K562 (cell line): Measurements from ENCODE around the gene ZNF12. TPM values are rescaled to one million over a fixed set of nuclear protein-coding genes. Genes with fewer than 3 reads are reported as not detected.

Source experiments
- ATAC-seq: fragments of 200-7000 bp; cut with Tn5 transposase; 3 replicates; pipeline ENCODE4 v1.9.1; 2020; ENCODE audit warnings: moderate library complexity
- BruUV-seq: library from RNA; stranded (reverse); fragments of 400-500 nt; replicated peaks from 2 replicates; lab custom pipeline; 2021; lab: Mats Ljungman, UMichigan
- CTCF ChIA-PET: fragments of 300-600 bp; formaldehyde crosslinking; extraction: SDS; loops from one replicate; lab custom pipeline; 2021; ENCODE audit warnings: low intra/inter-chr PET ratio; lab: Yijun Ruan, JAX
- POLR2A ChIA-PET: fragments of 300-600, 350-650 bp; sonication (Branson Sonifier 250); formaldehyde crosslinking; extraction: SDS; loops from one replicate; lab custom pipeline; 2021; ENCODE audit warnings: antibody characterized with exemption, inconsistent platforms; lab: Yijun Ruan, JAX
- DNase-seq, 4 experiments: peaks; one replicate each; pipeline versions ENCODE4 v3.0.0 to v3.0.0-alpha.2; 2011 to 2018; ENCODE audit warnings: low spot score in 3 of 4, mixed read lengths in 3 of 4; ENCODE audit errors: extremely low read depth in 1 of 4
- FAIRE-seq: peaks from 2 replicates; lab custom pipeline; 2011; peaks lifted over from hg19 to GRCh38; lab: Jason Lieb, UNC
- H2AFZ ChIP-seq: 2 replicates; pipeline ENCODE4 v1.6.0; 2011; ENCODE audit warnings: low read depth, low read length, control low read depth, inconsistent platforms
- H3K27ac ChIP-seq: fragments of 200-600 bp; 3 replicates; pipeline ENCODE4 v1.8.0; 2011; ENCODE audit warnings: low read depth, mild to moderate bottlenecking, control low read depth, inconsistent platforms, low read length, moderate library complexity, mixed read lengths; ENCODE audit errors: extremely low read depth
- H3K27me3 ChIP-seq, 2 experiments: fragments of 300-600 bp in 1 of 2; 2 replicates in 1 of 2; 3 replicates in 1 of 2; pipeline versions ENCODE4 v1.6.0 to v1.8.0; 2011; ENCODE audit warnings: inconsistent platforms in 2 of 2, low read length in 2 of 2, mild to moderate bottlenecking in 1 of 2, mixed read lengths in 1 of 2, moderate library complexity in 1 of 2; ENCODE audit not compliant: control insufficient read depth in 2 of 2, insufficient read depth in 2 of 2
- H3K36me3 ChIP-seq: fragments of 300-600 bp; 3 replicates; pipeline ENCODE4 v1.8.0; 2011; ENCODE audit warnings: mild to moderate bottlenecking, low read length, inconsistent platforms; ENCODE audit not compliant: control insufficient read depth, insufficient read depth
- H3K4me1 ChIP-seq, 2 experiments: fragments of 200-600 bp in 1 of 2; replicated peaks in 1 of 2; 2 replicates in 1 of 2; 3 replicates in 1 of 2; pipeline versions ENCODE4 v1.5.1 to v1.8.0; 2011; ENCODE audit warnings: inconsistent platforms in 2 of 2, low read length in 2 of 2, mild to moderate bottlenecking in 1 of 2, mixed read lengths in 1 of 2, moderate library complexity in 1 of 2; ENCODE audit not compliant: control insufficient read depth in 2 of 2, insufficient read depth in 2 of 2
- H3K4me2 ChIP-seq: 2 replicates; pipeline ENCODE4 v1.6.1; 2011; ENCODE audit warnings: low read length, control low read depth, inconsistent platforms, mixed read lengths; ENCODE audit not compliant: insufficient read depth
- H3K4me3 ChIP-seq: fragments of 200-600 bp; sonication (generic), shearing (Covaris generic); 2 replicates; pipeline ENCODE4 v1.5.1; 2016; ENCODE audit warnings: control low read depth, inconsistent platforms
- H3K79me2 ChIP-seq: fragments of 200-600 bp; 3 replicates; pipeline ENCODE4 v1.8.0; 2011; ENCODE audit warnings: low read length, inconsistent platforms; ENCODE audit not compliant: control insufficient read depth, insufficient read depth
- H3K9ac ChIP-seq, 2 experiments: 2 replicates each; pipeline versions ENCODE4 v1.6.0 to v1.6.1; 2011; ENCODE audit warnings: low read depth in 2 of 2, low read length in 2 of 2, control low read depth in 1 of 2, inconsistent platforms in 1 of 2, mild to moderate bottlenecking in 1 of 2, mixed read lengths in 1 of 2; ENCODE audit not compliant: insufficient read depth in 1 of 2
- H3K9me1 ChIP-seq: one replicate; pipeline ENCODE4 v1.6.0; 2011; ENCODE audit warnings: inconsistent platforms, mild to moderate bottlenecking, low read length, moderate library complexity; ENCODE audit not compliant: control insufficient read depth, insufficient read depth
- H3K9me3 ChIP-seq: replicated peaks from 2 replicates; pipeline ENCODE4 v1.5.1; 2011; ENCODE audit warnings: low read depth, low read length, inconsistent platforms; ENCODE audit not compliant: control insufficient read depth, insufficient read depth
- H4K20me1 ChIP-seq: replicated peaks from 2 replicates; pipeline ENCODE4 v1.6.1; 2011; ENCODE audit warnings: low read length, inconsistent platforms, mixed read lengths; ENCODE audit not compliant: control insufficient read depth, insufficient read depth
- POLR2G ChIP-seq: fragments of 200-400 bp; formaldehyde crosslinking; IDR thresholded peaks from 2 replicates; pipeline ENCODE4 v1.6.1; 2017; ENCODE audit warnings: low read depth, mild to moderate bottlenecking, antibody characterized with exemption, low read length, moderate library complexity
- WGBS: fragments of 100-300 bp; shearing (Covaris generic); methylation state at CpG from one replicate; pipeline ENCODE4 v1.1.6; 2016; ENCODE audit warnings: low coverage, mixed read lengths; ENCODE audit not compliant: insufficient coverage; ENCODE audit errors: missing lambda C conversion rate; 5-methylcytosine and 5-hydroxymethylcytosine counted together
- in situ Hi-C: fragments of 300-500 bp; cut with MboI; formaldehyde crosslinking; loops from 4 replicates; pipeline ENCODE4 v1.15.0; 2018; ENCODE audit warnings: inconsistent platforms, mixed read lengths
- intact Hi-C: fragments of 100-400 bp; cut with micrococcal nuclease; formaldehyde crosslinking; loops from 2 replicates; pipeline ENCODE4 v1.14.2; 2022
- polyA plus RNA-seq, 8 experiments: library from polyadenylated mRNA; depleted of rRNA in 4 of 8; stranded (reverse) in 5 of 8; unstranded in 3 of 8; fragments of >200 nt; fragmentation: Nextera tagmentation in 2 of 8; fragmentation: Illumina TruSeq in 1 of 8; extraction: Ambion mirVana in 2 of 8; extraction: Trizol in 1 of 8; gene quantifications; 2 replicates each; pipeline versions ENCODE4 v1.2.1 to v1.2.3, GENCODE V29; 2011 to 2014; ENCODE audit warnings: inconsistent platforms in 1 of 8, missing spikeins in 1 of 8
- total RNA-seq, 7 experiments: library from RNA; depleted of rRNA in 6 of 7; stranded (reverse); fragments of >200 nt in 6 of 7; fragmentation: Illumina TruSeq in 2 of 7; extraction: Trizol in 2 of 7; gene quantifications; 2 replicates each; pipeline versions ENCODE4 v1.2.1 to v1.2.3, GENCODE V29; 2011 to 2021; ENCODE audit warnings: low replicate concordance in 1 of 7
- TF ChIP-seq, protein P1 (sequence below), 2 experiments: fragments of 450-650 bp; IDR thresholded peaks; 2 replicates each; pipeline ENCODE4 v1.6.1; 2018; ENCODE audit warnings: mild to moderate bottlenecking in 2 of 2, low read depth in 1 of 2; ENCODE audit not compliant: partially characterized antibody in 2 of 2

Gene ZNF12
- total and polyA plus RNA-seq, 9 of the 15 experiments (the other 6 are each of a cell fraction or from before 2014, with no cell fraction given): 5.8 to 32.3 (median 18.9) TPM

DNA sequence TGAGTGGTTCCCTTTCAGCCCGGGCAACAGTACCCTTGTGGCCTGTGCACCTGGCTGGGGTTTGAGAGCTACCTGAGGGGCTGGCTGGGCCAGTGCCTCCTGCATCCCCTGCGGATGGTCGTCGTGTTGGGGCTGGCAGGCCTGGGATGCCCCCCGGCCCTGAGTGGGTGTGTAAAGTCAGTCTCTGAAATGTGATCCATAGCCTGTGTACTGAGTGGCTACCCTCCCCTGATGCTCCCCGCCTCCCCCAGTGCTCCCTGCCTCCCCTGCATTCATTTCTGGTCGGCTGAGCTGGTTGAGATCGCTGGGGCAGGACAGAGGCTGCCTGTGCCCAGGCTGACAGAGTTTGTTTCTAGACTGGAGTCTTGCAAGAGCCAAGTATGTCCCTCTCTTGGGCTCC is 60.3 kb downstream of the ZNF12 start:
- Histone ChIP-seq H3K27me3 (no peaks in the 10 kb centered on the region), H3K79me2 (peaks cover 15% of the 10 kb centered on the region), H3K9me1 (peaks cover 2% of the 10 kb centered on the region), H4K20me1 (no peaks in the 10 kb centered on the region), H3K36me3 (peaks cover 95% of the 10 kb centered on the region), H3K4me3 (no peak overlapping the region), H3K9ac (peak overlapping the region in 1 of 2 experiments; percentile 43; a peak in 1 of 4 replicates), H3K4me1 (peaks cover 0 to 16% of the 10 kb centered on the region in 2 experiments; a peak in 1 of 5 replicates), H2AFZ (no peak overlapping the region), H3K4me2 (no peak overlapping the region), H3K27ac (no peak overlapping the region), H3K9me3 (peaks cover 7% of the 10 kb centered on the region)
- POLR2A ChIA-PET: interaction anchor here (0.7 kb wide), 1 partner anchor 72 kb away, joined by 3 read pairs; no protein-coding TSS in a partner anchor
- DNase-seq (no peak), FAIRE-seq (no peak), ATAC-seq (peak; percentile 14; the same call in 2 of the 3 replicates)
- no TSS peak for BruUV-seq
- WGBS: 100% methylated on average over 4 of the region's 8 CpGs
- TF ChIP-seq POLR2G: 0 out of 2 replicates have a peak, but pooled peaks have one; percentile 26
- TF ChIP-seq, protein P1, sequence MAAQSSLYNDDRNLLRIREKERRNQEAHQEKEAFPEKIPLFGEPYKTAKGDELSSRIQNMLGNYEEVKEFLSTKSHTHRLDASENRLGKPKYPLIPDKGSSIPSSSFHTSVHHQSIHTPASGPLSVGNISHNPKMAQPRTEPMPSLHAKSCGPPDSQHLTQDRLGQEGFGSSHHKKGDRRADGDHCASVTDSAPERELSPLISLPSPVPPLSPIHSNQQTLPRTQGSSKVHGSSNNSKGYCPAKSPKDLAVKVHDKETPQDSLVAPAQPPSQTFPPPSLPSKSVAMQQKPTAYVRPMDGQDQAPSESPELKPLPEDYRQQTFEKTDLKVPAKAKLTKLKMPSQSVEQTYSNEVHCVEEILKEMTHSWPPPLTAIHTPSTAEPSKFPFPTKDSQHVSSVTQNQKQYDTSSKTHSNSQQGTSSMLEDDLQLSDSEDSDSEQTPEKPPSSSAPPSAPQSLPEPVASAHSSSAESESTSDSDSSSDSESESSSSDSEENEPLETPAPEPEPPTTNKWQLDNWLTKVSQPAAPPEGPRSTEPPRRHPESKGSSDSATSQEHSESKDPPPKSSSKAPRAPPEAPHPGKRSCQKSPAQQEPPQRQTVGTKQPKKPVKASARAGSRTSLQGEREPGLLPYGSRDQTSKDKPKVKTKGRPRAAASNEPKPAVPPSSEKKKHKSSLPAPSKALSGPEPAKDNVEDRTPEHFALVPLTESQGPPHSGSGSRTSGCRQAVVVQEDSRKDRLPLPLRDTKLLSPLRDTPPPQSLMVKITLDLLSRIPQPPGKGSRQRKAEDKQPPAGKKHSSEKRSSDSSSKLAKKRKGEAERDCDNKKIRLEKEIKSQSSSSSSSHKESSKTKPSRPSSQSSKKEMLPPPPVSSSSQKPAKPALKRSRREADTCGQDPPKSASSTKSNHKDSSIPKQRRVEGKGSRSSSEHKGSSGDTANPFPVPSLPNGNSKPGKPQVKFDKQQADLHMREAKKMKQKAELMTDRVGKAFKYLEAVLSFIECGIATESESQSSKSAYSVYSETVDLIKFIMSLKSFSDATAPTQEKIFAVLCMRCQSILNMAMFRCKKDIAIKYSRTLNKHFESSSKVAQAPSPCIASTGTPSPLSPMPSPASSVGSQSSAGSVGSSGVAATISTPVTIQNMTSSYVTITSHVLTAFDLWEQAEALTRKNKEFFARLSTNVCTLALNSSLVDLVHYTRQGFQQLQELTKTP (IDR thresholded peaks at IDR 0.05; ENCODE audit: low read depth in 1 of 2, partially characterized antibody in 2 of 2): no peak
- intact Hi-C loops (no loop called here), in situ Hi-C loops (no loop called here)
- CTCF ChIA-PET: no interaction called here
